ENCODE data around the gene DCXR. TPM values are rescaled to one million over a fixed set of nuclear protein-coding genes. Genes with fewer than 3 reads are reported as not detected.

DCXR gene
- polyA plus RNA-seq, 3 donors, result 88.8 to 93.1 (median 90.3) TPM

DNA sequence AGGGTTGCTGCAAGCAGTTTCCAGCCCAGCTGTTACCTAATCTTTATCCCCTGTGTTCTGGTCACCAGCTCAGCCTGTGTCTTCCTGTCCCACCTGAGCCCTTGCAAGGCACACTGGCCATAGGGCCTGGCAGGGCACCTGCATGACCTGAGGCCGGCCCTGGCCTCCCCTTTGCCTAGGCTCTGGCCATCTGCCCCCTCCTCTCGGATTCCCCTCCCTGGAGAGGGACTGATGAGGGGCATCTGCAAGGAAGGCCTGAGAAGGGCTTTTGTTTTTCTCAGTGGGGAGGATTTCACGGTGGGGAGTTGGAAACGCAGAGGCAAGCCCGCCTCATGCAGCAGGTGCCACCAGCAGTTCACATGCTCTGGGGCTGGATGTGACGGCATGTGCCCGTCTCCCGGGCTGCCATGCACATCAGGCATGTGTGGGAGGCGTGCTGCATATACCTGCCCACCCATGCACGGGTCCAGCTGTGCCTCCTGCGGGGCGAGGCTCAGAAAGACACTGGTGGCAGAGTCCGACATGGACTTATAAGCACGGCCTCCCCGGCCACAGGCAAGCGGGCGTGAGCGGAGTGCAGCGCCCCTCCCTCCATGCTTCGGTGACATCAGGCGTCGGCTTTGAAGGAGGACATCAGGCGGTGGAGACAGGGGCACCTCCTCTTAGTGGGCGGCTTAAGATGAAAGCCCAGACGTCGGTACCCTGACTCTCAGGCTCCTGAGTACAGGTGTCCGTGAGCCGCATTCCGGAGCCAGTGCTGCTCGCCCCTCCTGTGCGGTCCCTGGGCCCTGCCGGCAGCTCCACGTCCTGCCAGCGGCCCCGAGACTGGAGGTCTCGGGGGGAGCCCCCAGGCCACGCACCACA, 43.5 kb downstream of the DCXR start:
- 99% methylated on average over 37 of the region's 37 CpGs for WGBS (ENCODE audit: insufficient coverage)
- no peak overlapping the region for H3K4me3 Mint-ChIP-seq
- H3K27me3 ChIP-seq (ENCODE audit: control insufficient read depth in 2 of 2, insufficient read depth in 2 of 2, low read length in 2 of 2), result no peaks in the 10 kb centered on the region

DNA sequence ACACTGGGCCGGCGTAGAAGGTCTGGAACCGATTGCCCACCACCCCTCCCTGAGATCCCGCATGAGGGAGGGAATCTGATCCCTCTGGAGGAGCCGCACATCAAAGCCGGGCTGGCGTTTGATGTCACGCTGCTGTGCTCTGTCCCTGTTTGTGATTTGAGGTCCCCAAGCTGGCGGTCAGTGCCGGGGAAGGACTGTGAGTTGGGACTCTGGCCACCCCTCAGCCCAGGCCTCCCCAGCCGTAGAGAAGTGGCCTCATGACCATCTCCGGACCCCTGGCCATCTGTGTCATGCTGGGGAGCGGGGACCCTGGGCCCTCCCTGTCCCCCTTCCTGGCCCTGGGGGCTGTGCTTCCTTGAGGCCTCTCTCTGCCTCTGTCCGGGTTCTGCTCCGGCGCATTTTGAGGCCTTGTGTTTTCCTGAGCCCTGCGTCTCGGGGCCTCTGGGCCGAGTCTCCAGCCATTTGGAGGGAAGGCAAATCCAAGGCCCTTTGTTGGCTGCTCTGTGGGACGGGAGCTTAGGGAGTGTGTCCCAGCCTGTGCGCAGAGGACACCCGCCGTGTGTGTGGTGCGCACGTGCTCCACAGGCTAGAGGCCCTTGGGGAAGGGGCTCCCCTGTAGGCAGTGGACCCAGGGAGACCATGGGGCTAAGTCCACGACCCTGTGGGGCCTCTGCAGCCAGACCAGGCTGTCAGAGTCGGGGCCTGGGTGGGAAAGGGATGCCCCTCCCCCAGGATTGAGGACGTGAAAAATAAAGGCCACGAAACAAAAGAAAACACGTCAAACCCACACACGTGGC, 45.0 kb downstream of the DCXR start:
- 98% methylated on average over 26 of the region's 31 CpGs for WGBS (ENCODE audit: insufficient coverage)
- DNase-seq, result no peak
- Mint-ChIP-seq H3K4me1 (no peaks in the 10 kb centered on the region), H3K9me3 (peaks cover 0 to 2% (median 0%) of the 10 kb centered on the region in 7 donors), H3K4me3 (no peak overlapping the region), H3K36me3 (peaks cover 39 to 59% of the 10 kb centered on the region in 2 donors), H3K27ac (no peak overlapping the region), H3K27me3 (ENCODE audit: low read depth in 3 of 3) (peaks cover 0 to 1% (median 0%) of the 10 kb centered on the region in 3 donors)
- H2AFZ ChIP-seq (ENCODE audit: insufficient read depth, low read depth, low read length, poor library complexity, severe bottlenecking), result no peak overlapping the region
- H3K79me2 ChIP-seq (ENCODE audit: insufficient read depth, low read length), result no peaks in the 10 kb centered on the region
- H3K4me1 ChIP-seq (ENCODE audit: control insufficient read depth in 1 of 2, insufficient read depth in 2 of 2, low read length in 2 of 2), result no peaks in the 10 kb centered on the region
- peaks cover 14% of the 10 kb centered on the region for H4K20me1 ChIP-seq (ENCODE audit: insufficient read depth, low read length)
- H3K4me2 ChIP-seq (replicated peaks; ENCODE audit: extremely low read depth, low read length, poor library complexity, severe bottlenecking), result no peak overlapping the region
- H3K27me3 ChIP-seq (ENCODE audit: control insufficient read depth in 2 of 2, insufficient read depth in 2 of 2, low read length in 2 of 2), result no peaks in the 10 kb centered on the region
- intact Hi-C loops (cut with micrococcal nuclease), result no loop called here
- peaks cover 24 to 39% of the 10 kb centered on the region in 2 donors for H3K36me3 ChIP-seq (replicated peaks in 1 of 2; ENCODE audit: control insufficient read depth in 1 of 2, insufficient read depth in 2 of 2, low read length in 2 of 2)
- TF ChIP-seq, protein P1, sequence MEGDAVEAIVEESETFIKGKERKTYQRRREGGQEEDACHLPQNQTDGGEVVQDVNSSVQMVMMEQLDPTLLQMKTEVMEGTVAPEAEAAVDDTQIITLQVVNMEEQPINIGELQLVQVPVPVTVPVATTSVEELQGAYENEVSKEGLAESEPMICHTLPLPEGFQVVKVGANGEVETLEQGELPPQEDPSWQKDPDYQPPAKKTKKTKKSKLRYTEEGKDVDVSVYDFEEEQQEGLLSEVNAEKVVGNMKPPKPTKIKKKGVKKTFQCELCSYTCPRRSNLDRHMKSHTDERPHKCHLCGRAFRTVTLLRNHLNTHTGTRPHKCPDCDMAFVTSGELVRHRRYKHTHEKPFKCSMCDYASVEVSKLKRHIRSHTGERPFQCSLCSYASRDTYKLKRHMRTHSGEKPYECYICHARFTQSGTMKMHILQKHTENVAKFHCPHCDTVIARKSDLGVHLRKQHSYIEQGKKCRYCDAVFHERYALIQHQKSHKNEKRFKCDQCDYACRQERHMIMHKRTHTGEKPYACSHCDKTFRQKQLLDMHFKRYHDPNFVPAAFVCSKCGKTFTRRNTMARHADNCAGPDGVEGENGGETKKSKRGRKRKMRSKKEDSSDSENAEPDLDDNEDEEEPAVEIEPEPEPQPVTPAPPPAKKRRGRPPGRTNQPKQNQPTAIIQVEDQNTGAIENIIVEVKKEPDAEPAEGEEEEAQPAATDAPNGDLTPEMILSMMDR (IDR thresholded peaks at IDR 0.05), result no peak
- H3K9ac ChIP-seq (ENCODE audit: insufficient read depth, low read length, poor library complexity, severe bottlenecking), result no peak overlapping the region
- no peak overlapping the region for H3K27ac ChIP-seq (ENCODE audit: low read depth in 1 of 2, low read length in 2 of 2)
- H3K9me3 ChIP-seq (replicated peaks in 1 of 2; ENCODE audit: control insufficient read depth in 1 of 2, insufficient read depth in 1 of 2, low read length in 2 of 2), result no peaks in the 10 kb centered on the region
- no peak overlapping the region for H3K4me3 ChIP-seq (replicated peaks in 1 of 3; ENCODE audit: low read depth in 2 of 3, low read length in 3 of 3)

More for the DNA sequence above, 43.5 kb downstream of the DCXR start:
- H3K4me2 ChIP-seq (replicated peaks; ENCODE audit: extremely low read depth, low read length, poor library complexity, severe bottlenecking), result no peak overlapping the region
- H3K27ac ChIP-seq (ENCODE audit: low read depth in 1 of 2, low read length in 2 of 2), result no peak overlapping the region
- DNase-seq, result no peak
- H3K36me3 ChIP-seq (replicated peaks in 1 of 2; ENCODE audit: control insufficient read depth in 1 of 2, insufficient read depth in 2 of 2, low read length in 2 of 2), result peaks cover 20 to 39% of the 10 kb centered on the region in 2 donors
- H3K9me3 ChIP-seq (replicated peaks in 1 of 2; ENCODE audit: control insufficient read depth in 1 of 2, insufficient read depth in 1 of 2, low read length in 2 of 2), result no peaks in the 10 kb centered on the region
- no peaks in the 10 kb centered on the region for H3K4me1 Mint-ChIP-seq
- H3K4me1 ChIP-seq (ENCODE audit: control insufficient read depth in 1 of 2, insufficient read depth in 2 of 2, low read length in 2 of 2), result no peaks in the 10 kb centered on the region
- no peak overlapping the region for H2AFZ ChIP-seq (ENCODE audit: insufficient read depth, low read depth, low read length, poor library complexity, severe bottlenecking)
- no peaks in the 10 kb centered on the region for H3K79me2 ChIP-seq (ENCODE audit: insufficient read depth, low read length)
- TF ChIP-seq, protein P1 (IDR thresholded peaks at IDR 0.05), result no peak
- H3K27me3 Mint-ChIP-seq (ENCODE audit: low read depth in 3 of 3), result no peaks in the 10 kb centered on the region
- no peak overlapping the region for H3K4me3 ChIP-seq (replicated peaks in 1 of 3; ENCODE audit: low read depth in 2 of 3, low read length in 3 of 3)
- H4K20me1 ChIP-seq (ENCODE audit: insufficient read depth, low read length), result peaks cover 9% of the 10 kb centered on the region
- intact Hi-C loops (cut with micrococcal nuclease), result no loop called here
- peaks cover 29 to 54% of the 10 kb centered on the region in 2 donors for H3K36me3 Mint-ChIP-seq
- no peak overlapping the region for H3K9ac ChIP-seq (ENCODE audit: insufficient read depth, low read length, poor library complexity, severe bottlenecking)
- H3K9me3 Mint-ChIP-seq, result peaks cover 0 to 2% (median 0%) of the 10 kb centered on the region in 7 donors
- peak overlapping the region in 1 of 7 donors; percentile 3 for H3K27ac Mint-ChIP-seq
